Urinary bladder (tissue), 4 donors: ENCODE results near the gene MEG3. TPM values are rescaled to one million over a fixed set of nuclear protein-coding genes. Genes with fewer than 3 reads are reported as not detected.
"Not testable (repeated sequence)": the region's sequence is repeated elsewhere in the genome, so short reads cannot be mapped to it uniquely, and the experiment has no call there.

ENCODE experiments used
- DNase-seq: peaks from one replicate; pipeline ENCODE4 v3.0.0-alpha.2; 2015; ENCODE audit errors: extremely low spot score
- H3K27ac ChIP-seq: one replicate; pipeline ENCODE4 v1.5.1; 2013; ENCODE audit warnings: low read depth, mild to moderate bottlenecking, moderate library complexity
- H3K36me3 ChIP-seq: one replicate; pipeline ENCODE4 v1.6.1; 2013; ENCODE audit warnings: mild to moderate bottlenecking, moderate library complexity; ENCODE audit not compliant: insufficient read depth
- H3K4me1 ChIP-seq: one replicate; pipeline ENCODE4 v1.6.1; 2013; ENCODE audit warnings: mild to moderate bottlenecking, moderate library complexity; ENCODE audit not compliant: insufficient read depth
- H3K4me3 ChIP-seq: one replicate; pipeline ENCODE4 v1.5.1; 2013; ENCODE audit warnings: low read depth, low read length
- WGBS: extraction: QIAGEN DNeasy Blood & Tissue Kit; methylation state at CpG from one replicate; pipeline ENCODE4 v1.1.7; 2013; 5-methylcytosine and 5-hydroxymethylcytosine counted together
- polyA plus RNA-seq: library from polyadenylated mRNA; stranded (reverse); fragments of 200-250 nt; gene quantifications from one replicate; pipeline ENCODE4 v1.2.3, GENCODE V29; 2013
- total RNA-seq: library from RNA; depleted of rRNA; stranded (reverse); fragments of >200 nt; gene quantifications from one replicate; pipeline ENCODE4 v1.2.3, GENCODE V29; 2014
- donor health status: healthy with polysubstance abuse.
- donor health status: healthy.

MEG3 gene
- total and polyA plus RNA-seq, 2 donors, result 53.0 to 530 TPM

DNA sequence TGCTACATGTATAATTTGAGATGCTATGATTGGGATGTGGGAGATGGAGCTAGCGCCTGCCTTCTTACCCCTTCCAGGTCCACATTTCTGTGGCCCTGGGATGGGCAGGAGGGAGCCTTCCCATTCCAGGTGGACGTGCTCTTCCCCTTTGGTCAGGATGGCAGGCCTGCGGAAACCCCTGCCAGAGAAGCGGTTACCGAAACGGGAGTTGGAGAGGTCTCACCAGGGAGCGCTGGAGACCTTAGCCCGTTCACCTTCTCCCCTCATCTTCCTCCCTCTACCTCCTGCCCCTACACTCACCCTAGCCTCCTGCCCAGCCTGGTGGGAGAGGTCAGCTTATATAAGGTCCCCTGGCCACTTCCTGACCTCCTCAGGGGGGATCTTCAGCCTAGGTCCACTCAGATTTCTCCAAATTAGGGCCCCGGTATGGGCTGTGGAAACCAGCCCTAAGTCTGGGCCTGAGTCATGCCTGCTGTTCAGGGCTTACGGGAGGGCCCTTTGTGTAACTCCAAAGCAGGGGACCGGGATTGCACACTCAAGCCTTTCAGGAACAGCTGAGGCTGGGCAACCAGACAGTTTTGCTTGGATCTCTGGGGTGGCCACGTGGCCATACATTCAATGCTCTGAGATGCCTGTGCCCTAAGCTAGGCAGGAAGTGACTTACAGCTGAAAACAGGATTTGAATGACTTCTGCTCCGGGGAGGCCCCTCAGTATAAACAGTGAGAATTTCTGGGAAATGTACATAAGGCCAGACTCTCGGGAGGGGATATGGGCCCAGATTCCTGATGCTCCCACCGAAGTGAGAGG is 10.2 kb upstream of the MEG3 start:
- WGBS, result 74% methylated on average over 15 of the region's 15 CpGs
- Histone ChIP-seq H3K27ac (no peak overlapping the region), H3K4me3 (no peak overlapping the region), H3K4me1 (no peaks in the 10 kb centered on the region), H3K36me3 (no peaks in the 10 kb centered on the region)
- DNase-seq, result no peak

DNA sequence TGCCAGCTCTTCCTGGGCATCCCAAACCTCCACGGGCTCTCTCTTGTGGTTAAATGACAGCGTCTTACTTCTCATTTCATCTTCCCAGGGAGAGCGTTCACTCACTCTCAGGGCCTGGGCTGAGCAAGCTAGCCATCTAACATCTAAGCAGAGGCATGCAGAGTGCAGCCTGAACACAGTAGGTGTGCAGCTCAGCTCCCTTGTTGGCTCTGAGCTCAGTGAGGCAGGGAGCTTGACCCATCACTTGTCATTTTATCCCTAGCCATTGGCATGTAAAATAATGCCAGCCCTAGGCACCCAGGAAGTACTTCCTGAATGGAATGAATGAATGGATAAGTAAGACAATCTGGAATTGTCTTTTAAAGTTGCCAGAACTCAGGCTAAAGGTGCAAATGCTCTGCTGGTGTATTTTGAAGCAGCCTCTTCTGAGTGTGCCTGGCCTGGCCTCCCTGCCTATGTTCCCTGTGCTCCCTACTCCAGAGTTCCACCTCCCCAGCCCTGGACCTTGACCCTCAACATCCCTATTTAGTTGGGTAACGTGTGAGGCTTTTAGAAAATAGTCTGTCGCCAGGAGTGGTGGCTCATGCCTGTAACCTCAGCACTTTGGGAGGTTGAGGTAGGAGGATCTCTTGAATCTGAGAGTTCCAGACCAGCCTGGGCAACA is 9.5 kb upstream of the MEG3 start:
- no peaks in the 10 kb centered on the region for H3K4me1 ChIP-seq
- WGBS, result 88% methylated on average over 5 of the region's 5 CpGs
- DNase-seq, result no peak
- H3K36me3 ChIP-seq, result no peaks in the 10 kb centered on the region
- H3K4me3 ChIP-seq, result no peak overlapping the region
- no peak overlapping the region for H3K27ac ChIP-seq

DNA sequence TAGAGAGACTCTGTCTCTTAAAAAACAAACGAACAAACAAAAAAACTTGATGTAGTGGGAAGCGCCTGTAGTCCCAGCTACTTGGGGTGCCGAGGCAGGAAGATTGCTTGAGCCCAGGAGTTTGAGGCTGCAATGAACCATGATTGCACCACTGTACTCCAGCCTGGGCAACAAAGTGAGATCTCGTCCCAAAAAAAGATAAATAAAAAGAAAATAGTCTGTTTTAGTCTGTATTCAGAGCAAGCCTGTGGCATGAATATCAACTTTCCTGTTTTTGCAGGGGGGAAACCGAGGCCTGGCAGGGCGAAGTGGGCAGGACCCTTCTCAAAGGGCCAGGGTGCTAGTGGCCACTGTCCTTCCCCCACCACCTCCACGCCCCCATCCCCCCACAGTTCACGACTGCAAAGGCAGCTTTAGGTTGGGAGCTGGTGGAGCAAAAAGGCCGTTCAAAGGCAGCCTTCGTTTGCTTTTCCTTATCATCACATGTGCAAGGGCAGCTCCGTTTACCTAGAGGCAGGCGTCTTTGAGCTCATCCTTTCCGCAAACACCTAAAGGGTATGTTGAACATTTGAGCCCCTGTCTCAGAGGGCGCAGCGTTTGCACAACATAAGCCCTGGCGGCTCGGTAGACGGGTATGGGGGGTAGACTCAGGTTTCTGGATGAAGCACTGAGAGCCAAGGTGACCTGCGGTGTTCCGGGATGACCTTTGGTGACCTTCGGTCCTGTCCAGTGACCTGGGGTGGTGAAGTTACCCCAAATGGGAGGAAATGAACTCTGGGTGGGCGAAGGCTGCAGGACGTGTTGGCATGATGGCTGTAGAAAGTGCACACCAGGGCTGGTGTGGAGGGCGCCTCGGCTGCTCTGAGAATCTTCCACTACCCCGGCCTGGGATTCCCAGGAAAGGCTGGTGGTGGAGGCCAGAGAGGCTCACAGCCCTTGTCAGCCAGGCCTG is 8.7 kb upstream of the MEG3 start:
- DNase-seq, result no peak
- Histone ChIP-seq H3K36me3 (no peaks in the 10 kb centered on the region), H3K4me1 (no peaks in the 10 kb centered on the region), H3K4me3 (no peak overlapping the region), H3K27ac (no peak overlapping the region)
- WGBS, result 93% methylated on average over 26 of the region's 26 CpGs

DNA sequence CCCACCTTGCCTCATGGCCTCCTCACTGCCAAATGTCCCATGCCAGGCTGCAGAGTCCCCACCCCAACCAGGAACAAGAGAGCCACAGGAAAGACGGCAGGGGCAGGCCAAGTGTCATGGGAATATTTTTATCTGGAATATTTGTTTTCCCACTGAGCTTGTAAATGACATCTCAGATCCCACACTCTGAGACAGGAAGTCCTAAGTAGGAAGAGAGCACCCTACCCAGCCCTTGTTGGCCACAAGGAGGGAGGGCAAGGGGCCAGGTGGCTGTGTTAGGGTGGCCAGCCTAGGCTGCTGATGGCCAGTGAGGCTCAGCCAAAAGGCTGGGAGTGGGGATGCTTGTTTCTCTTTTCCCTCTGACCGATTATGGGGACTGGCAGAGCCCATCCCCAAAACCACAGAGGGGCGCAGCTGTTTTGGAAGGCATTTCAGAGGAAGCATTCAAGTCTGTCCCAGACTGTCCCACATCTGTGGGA is 7.7 kb upstream of the MEG3 start:
- DNase-seq, result no peak
- no peak overlapping the region for H3K27ac ChIP-seq
- 58% methylated on average over 3 of the region's 3 CpGs for whole genome bisulfite sequencing

DNA sequence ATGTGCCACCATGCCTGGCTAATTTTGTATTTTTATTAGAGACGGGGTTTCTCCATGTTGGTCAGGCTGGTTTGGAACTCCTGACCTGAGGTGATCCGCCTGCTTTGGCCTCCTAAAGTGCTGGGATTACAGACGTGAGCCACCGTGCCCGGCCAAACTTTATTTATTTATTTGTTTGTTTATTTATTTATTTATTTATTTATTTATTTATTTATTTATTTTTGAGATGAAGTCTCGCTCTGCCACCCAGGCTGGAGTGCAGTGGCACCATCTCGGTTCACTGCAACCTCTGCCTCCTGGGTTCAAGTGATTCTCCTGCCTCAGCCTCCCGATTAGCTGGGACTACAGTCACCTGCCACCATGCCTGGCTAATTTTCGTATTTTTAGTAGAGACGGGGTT is 7.0 kb upstream of the MEG3 start:
- WGBS, result 93% methylated on average over 10 of the region's 10 CpGs

More for the DNA sequence above, 7.7 kb upstream of the MEG3 start:
- Histone ChIP-seq H3K36me3 (no peaks in the 10 kb centered on the region), H3K4me1 (no peaks in the 10 kb centered on the region), H3K4me3 (no peak overlapping the region)

DNA sequence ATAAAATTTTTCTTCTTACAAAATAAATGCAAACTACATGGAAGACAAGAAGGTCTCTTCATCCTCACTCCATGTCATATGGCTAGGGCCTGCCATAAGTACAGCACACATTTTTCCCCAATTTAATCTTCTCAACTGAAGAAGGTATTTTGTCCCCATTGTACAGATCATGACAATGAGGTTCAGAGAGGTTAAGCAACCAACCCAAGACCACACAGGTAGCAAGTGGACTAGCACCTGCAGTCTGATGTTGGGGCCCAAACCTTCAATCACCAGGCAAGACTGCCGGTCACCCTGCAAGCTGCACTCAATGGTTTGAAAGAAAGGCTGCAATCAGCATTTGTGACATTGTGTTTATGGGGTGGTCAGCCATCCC is 6.5 kb upstream of the MEG3 start:
- no peak overlapping the region for H3K4me3 ChIP-seq
- no peaks in the 10 kb centered on the region for H3K4me1 ChIP-seq
- DNase-seq, result no peak
- H3K27ac ChIP-seq, result no peak overlapping the region
- no peaks in the 10 kb centered on the region for H3K36me3 ChIP-seq
- 98% methylated on average over 1 of the region's 1 CpG for WGBS

More for the DNA sequence above, 7.0 kb upstream of the MEG3 start:
- H3K36me3 ChIP-seq, H3K4me1 ChIP-seq, H3K27ac ChIP-seq, DNase-seq, H3K4me3 ChIP-seq: not testable (repeated sequence)

DNA sequence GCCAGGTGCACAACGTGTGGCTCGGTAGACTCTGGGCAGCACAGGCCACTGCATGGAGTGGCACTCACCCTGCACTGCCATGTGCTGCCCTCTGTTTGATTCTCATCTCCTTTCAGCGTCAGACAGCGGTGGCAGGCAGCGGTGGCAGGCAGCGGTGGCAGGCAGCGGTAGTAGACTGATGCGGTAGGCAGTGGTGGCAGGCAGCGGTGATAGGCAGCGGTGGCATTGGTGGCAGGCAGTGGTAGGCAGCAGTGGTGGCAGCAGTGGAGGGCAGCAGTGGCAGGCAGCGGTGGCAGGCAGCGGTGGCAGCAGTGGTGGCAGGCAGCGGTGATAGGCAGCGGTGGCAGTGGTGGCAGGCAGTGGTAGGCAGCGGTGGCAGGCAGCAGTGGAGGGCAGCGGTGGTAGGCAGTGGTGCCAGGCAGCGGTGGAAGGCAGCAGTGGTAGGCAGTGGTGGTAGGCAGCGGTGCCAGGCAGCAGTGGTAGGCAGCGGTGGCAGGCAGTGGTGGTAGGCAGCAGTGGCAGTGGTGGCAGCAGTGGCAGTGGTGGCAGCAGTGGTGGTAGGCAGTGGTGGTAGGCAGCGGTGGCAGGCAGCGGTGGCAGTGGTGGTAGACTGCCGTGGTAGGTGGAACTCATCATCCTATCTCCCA is 6.0 kb upstream of the MEG3 start:
- H3K4me3 ChIP-seq, result no peak overlapping the region
- WGBS, result 98% methylated on average over 22 of the region's 22 CpGs
- H3K36me3 ChIP-seq, result no peaks in the 10 kb centered on the region
- no peaks in the 10 kb centered on the region for H3K4me1 ChIP-seq
- DNase-seq, result no peak
- no peak overlapping the region for H3K27ac ChIP-seq

DNA sequence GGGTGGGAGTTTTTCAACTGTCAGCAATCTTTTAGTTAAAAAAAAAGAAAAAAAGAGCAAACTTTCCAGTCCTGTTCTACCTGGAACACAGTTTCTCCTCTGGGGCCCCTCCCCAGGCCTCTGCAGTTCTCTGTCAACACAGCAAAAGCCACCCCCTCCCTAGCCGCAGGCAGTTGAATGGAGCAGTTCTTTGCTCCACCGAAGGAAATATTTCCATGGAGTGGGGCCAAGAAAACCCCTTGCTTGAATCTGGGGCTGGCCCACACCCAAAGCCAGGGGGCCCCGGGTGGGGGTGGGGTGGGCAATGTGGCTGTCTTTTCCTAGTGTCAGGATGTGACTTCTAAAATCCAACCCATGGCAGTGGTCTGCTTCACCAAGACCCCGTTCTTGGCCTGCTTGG is 5.0 kb upstream of the MEG3 start:
- no peak overlapping the region for H3K27ac ChIP-seq
- WGBS, result 57% methylated on average over 4 of the region's 4 CpGs
- no peaks in the 10 kb centered on the region for H3K36me3 ChIP-seq
- no peak overlapping the region for H3K4me3 ChIP-seq
- no peaks in the 10 kb centered on the region for H3K4me1 ChIP-seq
- DNase-seq, result no peak

DNA sequence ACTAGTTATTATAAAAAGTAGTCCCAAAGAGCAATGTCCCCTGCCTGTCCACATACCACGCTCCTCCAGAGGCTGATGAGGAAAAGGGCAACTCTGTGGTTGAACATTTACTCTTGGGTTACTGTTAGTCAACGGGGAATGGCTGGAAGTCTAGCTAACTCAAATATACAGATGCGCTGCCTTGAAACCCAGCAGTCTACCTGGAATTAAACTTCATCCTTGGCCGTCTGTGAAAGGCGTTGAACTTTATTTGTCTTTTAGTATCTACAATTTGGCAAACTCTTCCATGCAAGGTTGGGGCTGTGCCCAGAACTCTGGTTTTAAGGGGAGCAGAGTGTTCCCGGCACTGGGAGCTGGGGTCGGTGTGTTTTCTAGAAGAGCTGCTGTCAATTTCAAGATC is 3.9 kb upstream of the MEG3 start:
- H3K4me3 ChIP-seq, result no peak overlapping the region
- H3K36me3 ChIP-seq, result no peaks in the 10 kb centered on the region
- H3K27ac ChIP-seq, result no peak overlapping the region
- no peaks in the 10 kb centered on the region for H3K4me1 ChIP-seq
- WGBS, result 78% methylated on average over 7 of the region's 7 CpGs
- no peak for DNase-seq

DNA sequence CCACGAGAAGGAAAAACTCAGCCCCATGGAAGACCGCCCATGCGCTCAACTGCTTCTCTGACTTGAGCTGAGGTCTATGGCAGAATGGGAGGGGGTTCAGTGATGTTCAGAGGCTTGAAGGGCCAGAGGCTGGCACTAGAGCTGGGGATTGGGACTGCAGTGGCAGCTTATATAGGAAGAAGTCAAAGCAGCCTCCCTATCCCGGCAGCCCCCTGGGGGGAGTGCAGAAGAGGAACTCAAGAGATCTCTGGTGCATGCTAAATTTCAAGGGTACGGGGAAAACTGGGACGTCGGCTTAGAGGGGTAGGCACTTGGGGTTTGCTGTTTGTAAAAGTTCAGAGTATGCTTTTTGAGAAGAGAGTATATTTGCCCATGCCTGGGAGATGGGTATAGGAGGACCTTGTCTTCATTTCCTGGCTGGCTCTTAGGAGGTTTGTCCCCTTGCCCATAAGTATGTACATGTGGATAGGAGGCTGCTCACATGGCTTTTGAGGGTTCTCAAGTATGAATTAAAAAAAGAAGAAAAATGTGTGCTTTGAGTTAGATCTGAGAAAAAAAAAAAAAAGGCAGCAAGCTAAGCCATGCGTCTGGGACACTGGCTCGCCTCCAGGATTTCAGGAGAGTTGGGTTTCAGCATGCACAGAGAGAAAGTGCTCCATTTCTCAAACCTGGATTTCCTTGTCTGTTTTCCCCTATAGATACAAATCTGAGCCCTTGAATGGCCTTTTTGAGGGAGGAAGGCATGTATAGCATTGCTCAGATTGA is 3.2 kb upstream of the MEG3 start:
- peak; percentile 66 for DNase-seq

DNA sequence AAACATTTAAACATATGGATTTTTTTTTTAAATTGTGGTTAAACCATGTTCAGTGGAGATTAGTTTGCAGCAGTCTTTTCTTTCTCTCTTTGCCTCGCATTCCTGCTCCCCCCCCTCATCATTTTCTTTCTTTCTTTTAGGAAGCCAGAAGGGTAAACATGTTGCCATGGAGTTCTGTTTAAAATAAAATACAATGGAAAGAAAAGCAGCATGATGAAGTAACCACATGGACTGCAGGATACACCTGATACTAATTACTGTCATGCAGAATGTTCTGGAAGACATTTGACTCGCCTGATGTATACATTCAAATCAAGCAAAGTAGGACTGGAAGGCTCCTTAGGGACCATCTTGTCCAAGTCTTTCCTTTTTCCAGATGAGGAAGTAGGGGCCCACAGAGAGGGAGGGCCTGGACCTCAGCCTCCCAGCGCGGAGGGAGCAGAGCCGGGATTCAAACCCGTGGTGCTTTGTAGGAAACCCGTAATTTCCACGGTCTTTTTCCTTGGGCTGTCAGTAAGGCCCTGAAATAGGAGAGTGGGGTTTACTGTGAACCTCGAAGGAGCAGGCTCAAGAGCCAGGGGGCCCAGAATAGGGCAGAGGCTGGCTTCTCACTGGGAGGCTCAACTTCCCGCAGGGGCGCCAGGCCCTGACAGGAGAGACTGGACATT is 2.4 kb upstream of the MEG3 start:
- DNase-seq, result no peak
- 78% methylated on average over 11 of the region's 11 CpGs for WGBS
- Histone ChIP-seq H3K4me3 (no peak overlapping the region), H3K4me1 (no peaks in the 10 kb centered on the region), H3K36me3 (no peaks in the 10 kb centered on the region), H3K27ac (no peak overlapping the region)

More for the DNA sequence above, 3.2 kb upstream of the MEG3 start:
- H3K4me3 ChIP-seq, result no peak overlapping the region
- 73% methylated on average over 9 of the region's 9 CpGs for WGBS
- H3K27ac ChIP-seq, result no peak overlapping the region
- H3K36me3 ChIP-seq, result no peaks in the 10 kb centered on the region
- no peaks in the 10 kb centered on the region for H3K4me1 ChIP-seq

DNA sequence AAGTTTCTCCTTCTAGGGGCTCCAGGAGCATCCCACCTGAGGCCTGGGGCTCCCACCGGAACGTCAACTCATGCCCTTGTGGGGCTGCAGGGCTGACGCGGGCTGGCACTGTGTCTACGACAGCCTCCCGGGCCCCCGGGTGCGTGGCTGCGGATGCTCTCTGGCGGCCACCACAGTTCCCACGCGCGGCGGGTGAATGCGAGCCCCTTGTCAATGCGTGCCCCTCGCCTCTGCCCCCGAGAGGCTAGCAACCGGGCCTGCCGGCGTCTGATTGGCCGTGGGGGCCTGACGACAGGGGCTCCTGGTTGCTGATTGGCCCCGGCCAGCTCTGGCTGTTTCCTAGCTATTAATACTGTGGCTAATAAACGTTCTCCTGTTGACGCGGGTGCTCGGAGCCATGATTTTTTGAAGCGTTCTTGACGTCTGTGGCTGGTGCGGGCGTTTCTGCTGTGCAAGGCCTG is 1.8 kb upstream of the MEG3 start:
- Histone ChIP-seq H3K4me3 (no peak overlapping the region), H3K4me1 (no peaks in the 10 kb centered on the region), H3K36me3 (no peaks in the 10 kb centered on the region), H3K27ac (no peak overlapping the region)
- DNase-seq, result no peak
- WGBS, result 45% methylated on average over 32 of the region's 32 CpGs
